DND-41 (cell line): ENCODE measurements around the gene GUCY2F.

ENCODE experiments used
- ATAC-seq: fragments of 200-7000 bp; cut with Tn5 transposase; 3 replicates; pipeline ENCODE4 v1.9.1; 2021; ENCODE audit warnings: low read depth; ENCODE audit not compliant: insufficient read depth
- DNase-seq: peaks from one replicate; pipeline ENCODE4 v3.0.0-alpha.2; 2020
- H2AFZ ChIP-seq: 2 replicates; pipeline ENCODE4 v1.6.0; 2012; ENCODE audit warnings: low read depth, low read length
- H3K27ac ChIP-seq: 2 replicates; pipeline ENCODE4 v1.5.1; 2012; ENCODE audit warnings: low read length, inconsistent platforms
- H3K27me3 ChIP-seq: fragments of 200-600 bp; sonication (generic); 2 replicates; pipeline ENCODE4 v1.6.0; 2012; ENCODE audit warnings: low read length, mild to moderate bottlenecking, inconsistent platforms; ENCODE audit not compliant: insufficient read depth, poor library complexity
- H3K36me3 ChIP-seq: 2 replicates; pipeline ENCODE4 v1.5.1; 2012; ENCODE audit warnings: low read length, inconsistent platforms; ENCODE audit not compliant: insufficient read depth
- H3K4me1 ChIP-seq: 2 replicates; pipeline ENCODE4 v1.5.1; 2012; ENCODE audit warnings: mild to moderate bottlenecking, low read length; ENCODE audit not compliant: insufficient read depth
- H3K4me2 ChIP-seq: 2 replicates; pipeline ENCODE4 v1.6.0; 2012; ENCODE audit warnings: mild to moderate bottlenecking, moderate library complexity, low read length, inconsistent platforms; ENCODE audit not compliant: insufficient read depth
- H3K4me3 ChIP-seq, 2 experiments: fragments of 200-600 bp in 1 of 2; shearing (Covaris generic) in 1 of 2; 2 replicates each; pipeline ENCODE4 v1.5.1; 2012 to 2016; ENCODE audit warnings: inconsistent platforms in 2 of 2, low read length in 2 of 2, mild to moderate bottlenecking in 2 of 2, low read depth in 1 of 2, moderate library complexity in 1 of 2
- H3K79me2 ChIP-seq: 2 replicates; pipeline ENCODE4 v1.6.0; 2012; ENCODE audit warnings: low read length, inconsistent platforms; ENCODE audit not compliant: insufficient read depth
- H3K9ac ChIP-seq: 2 replicates; pipeline ENCODE4 v1.6.0; 2012; ENCODE audit warnings: low read depth, mild to moderate bottlenecking, inconsistent platforms, low read length, moderate library complexity
- H3K9me3 ChIP-seq: 2 replicates; pipeline ENCODE4 v1.5.1; 2012; ENCODE audit warnings: low read length, moderate library complexity, mild to moderate bottlenecking, inconsistent platforms; ENCODE audit not compliant: insufficient read depth, severe bottlenecking
- H4K20me1 ChIP-seq: 2 replicates; pipeline ENCODE4 v1.6.0; 2012; ENCODE audit warnings: low read length; ENCODE audit not compliant: insufficient read depth
- EZH2 ChIP-seq: IDR thresholded peaks from 3 replicates; pipeline ENCODE4 v1.6.1; 2012; ENCODE audit warnings: borderline replicate concordance, low read depth, mild to moderate bottlenecking, moderate library complexity, low read length, inconsistent platforms; ENCODE audit not compliant: severe bottlenecking
- TF ChIP-seq, protein P1 (sequence below): IDR thresholded peaks from 2 replicates; pipeline ENCODE4 v1.5.1; 2012; ENCODE audit warnings: borderline replicate concordance, low read length, moderate library complexity, mild to moderate bottlenecking; ENCODE audit not compliant: poor library complexity, severe bottlenecking; ENCODE audit errors: extremely low read depth

The GUCY2F gene

DNA sequence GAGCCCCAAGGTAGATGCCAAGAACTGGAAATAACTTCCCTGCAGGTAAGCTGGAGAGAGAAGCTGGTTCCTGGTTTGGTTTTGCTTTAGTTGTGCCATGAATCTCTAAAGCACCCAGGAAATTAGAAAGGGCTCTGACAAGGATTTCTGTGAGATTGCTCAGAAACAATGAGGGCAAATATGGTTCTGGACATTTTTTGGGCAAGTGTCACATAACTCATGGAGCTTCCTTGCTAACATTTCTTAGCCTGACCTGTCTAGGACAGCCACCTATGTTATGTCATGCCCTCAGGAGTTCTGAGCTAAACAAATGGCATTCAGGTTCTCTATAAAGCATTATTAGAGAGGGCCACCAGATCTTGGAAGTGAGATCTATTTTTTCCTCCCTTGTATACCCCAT, 131.8 kb downstream of the GUCY2F start:
- TF ChIP-seq, protein P1, sequence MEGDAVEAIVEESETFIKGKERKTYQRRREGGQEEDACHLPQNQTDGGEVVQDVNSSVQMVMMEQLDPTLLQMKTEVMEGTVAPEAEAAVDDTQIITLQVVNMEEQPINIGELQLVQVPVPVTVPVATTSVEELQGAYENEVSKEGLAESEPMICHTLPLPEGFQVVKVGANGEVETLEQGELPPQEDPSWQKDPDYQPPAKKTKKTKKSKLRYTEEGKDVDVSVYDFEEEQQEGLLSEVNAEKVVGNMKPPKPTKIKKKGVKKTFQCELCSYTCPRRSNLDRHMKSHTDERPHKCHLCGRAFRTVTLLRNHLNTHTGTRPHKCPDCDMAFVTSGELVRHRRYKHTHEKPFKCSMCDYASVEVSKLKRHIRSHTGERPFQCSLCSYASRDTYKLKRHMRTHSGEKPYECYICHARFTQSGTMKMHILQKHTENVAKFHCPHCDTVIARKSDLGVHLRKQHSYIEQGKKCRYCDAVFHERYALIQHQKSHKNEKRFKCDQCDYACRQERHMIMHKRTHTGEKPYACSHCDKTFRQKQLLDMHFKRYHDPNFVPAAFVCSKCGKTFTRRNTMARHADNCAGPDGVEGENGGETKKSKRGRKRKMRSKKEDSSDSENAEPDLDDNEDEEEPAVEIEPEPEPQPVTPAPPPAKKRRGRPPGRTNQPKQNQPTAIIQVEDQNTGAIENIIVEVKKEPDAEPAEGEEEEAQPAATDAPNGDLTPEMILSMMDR, result no peak
- ATAC-seq, result no peak

DNA sequence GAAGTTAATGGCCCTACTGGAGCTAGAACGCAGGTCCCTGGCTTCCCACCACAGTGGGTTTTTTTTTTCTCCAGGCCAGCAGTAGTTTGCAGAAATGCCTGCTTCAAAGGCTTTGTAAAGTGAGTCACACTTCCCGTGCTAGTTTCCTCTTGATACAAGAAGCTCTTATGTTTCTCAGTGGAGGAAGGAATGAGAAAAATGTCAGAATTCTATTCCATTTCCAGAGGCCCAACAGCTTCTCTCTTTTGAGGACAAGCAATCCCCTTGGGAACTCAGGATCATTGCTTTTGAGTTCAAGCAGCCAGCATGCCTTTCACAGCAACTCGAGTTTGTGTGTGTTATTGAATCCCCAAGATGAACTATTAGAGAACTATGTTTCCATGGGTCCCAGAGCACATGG, 134.3 kb downstream of the GUCY2F start:
- H2AFZ ChIP-seq, result no peak overlapping the region
- no peaks in the 10 kb centered on the region for H3K36me3 ChIP-seq
- no peak overlapping the region for H3K9ac ChIP-seq
- no peak overlapping the region for H3K4me3 ChIP-seq
- no peaks in the 10 kb centered on the region for H3K79me2 ChIP-seq
- H3K4me1 ChIP-seq, result no peaks in the 10 kb centered on the region
- H3K27ac ChIP-seq, result no peak overlapping the region
- H4K20me1 ChIP-seq, result no peaks in the 10 kb centered on the region
- no peak for DNase-seq
- H3K9me3 ChIP-seq, result no peaks in the 10 kb centered on the region
- no peaks in the 10 kb centered on the region for H3K27me3 ChIP-seq
- ATAC-seq, result peak; percentile 63; the same call in 2 of the 3 replicates
- no peak for TF ChIP-seq EZH2
- TF ChIP-seq, protein P1, result no peak
- H3K4me2 ChIP-seq, result no peak overlapping the region

More for the DNA sequence above, 131.8 kb downstream of the GUCY2F start:
- Histone ChIP-seq H4K20me1 (no peaks in the 10 kb centered on the region), H3K36me3 (no peaks in the 10 kb centered on the region), H3K27ac (no peak overlapping the region), H3K4me1 (no peaks in the 10 kb centered on the region), H3K27me3 (no peaks in the 10 kb centered on the region), H3K9ac (no peak overlapping the region), H3K4me2 (no peak overlapping the region), H2AFZ (no peak overlapping the region), H3K79me2 (no peaks in the 10 kb centered on the region), H3K4me3 (no peak overlapping the region), H3K9me3 (no peaks in the 10 kb centered on the region)
- DNase-seq, result no peak

DNA sequence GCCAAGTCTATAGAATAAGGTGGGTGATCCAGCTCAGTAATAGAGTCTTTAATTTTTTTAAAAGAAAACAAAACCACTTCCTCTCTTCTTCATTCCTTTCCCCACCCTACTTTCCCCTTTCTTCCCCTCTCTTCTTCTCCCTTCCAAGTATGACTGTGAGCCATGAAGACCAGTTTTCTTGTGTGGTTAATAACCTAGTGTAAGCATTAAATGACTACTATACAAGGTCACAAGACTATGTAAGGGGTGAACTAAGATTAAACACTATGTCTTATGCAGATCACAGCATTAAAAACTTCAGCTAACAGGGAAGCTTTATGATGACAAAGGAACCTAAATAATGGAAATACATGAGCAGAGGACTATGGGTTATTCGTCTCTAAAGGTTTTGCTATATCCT, 135.4 kb downstream of the GUCY2F start:
- Histone ChIP-seq H3K4me1 (no peaks in the 10 kb centered on the region), H3K4me2 (no peak overlapping the region), H3K79me2 (no peaks in the 10 kb centered on the region), H3K36me3 (no peaks in the 10 kb centered on the region), H3K27me3 (no peaks in the 10 kb centered on the region), H3K27ac (no peak overlapping the region), H3K9ac (no peak overlapping the region), H3K9me3 (no peaks in the 10 kb centered on the region), H4K20me1 (no peaks in the 10 kb centered on the region), H2AFZ (no peak overlapping the region), H3K4me3 (no peak overlapping the region)
- TF ChIP-seq, protein P1, result no peak
- TF ChIP-seq EZH2, result no peak
- ATAC-seq (no peak), DNase-seq (no peak)

DNA sequence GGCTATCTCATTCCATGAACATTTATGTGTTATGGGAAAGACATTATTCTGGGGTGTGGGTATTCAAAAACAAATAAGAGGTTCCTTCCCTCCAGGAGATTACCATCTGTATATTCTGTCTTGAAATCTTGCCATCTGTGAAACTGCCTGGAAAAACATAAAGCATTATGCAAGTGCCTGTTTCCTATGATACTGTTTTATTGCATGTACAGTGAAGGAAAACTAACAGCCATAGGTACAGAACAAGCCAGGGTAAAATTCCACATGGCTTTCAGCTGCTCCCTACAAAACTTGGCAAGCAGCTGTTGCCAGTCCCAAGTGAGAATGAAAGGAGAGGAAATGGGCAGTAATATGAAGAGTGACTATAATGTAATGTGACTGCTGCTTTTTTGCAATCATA, 136.0 kb downstream of the GUCY2F start:
- Histone ChIP-seq H4K20me1 (no peaks in the 10 kb centered on the region), H2AFZ (no peak overlapping the region), H3K9ac (no peak overlapping the region), H3K79me2 (no peaks in the 10 kb centered on the region), H3K9me3 (no peaks in the 10 kb centered on the region), H3K27me3 (no peaks in the 10 kb centered on the region), H3K4me2 (no peak overlapping the region), H3K36me3 (no peaks in the 10 kb centered on the region), H3K4me3 (no peak overlapping the region), H3K27ac (no peak overlapping the region), H3K4me1 (no peaks in the 10 kb centered on the region)
- ATAC-seq (no peak), DNase-seq (no peak)
- TF ChIP-seq, protein P1, result no peak
- no peak for TF ChIP-seq EZH2
